ENCODE data around the gene LIPC. TPM values are rescaled to one million over a fixed set of nuclear protein-coding genes. Genes with fewer than 3 reads are reported as not detected.

The LIPC gene
- polyA plus RNA-seq, 1 donor (not counting 4 experiments of a cell fraction or from before 2014, with no cell fraction given), result not detected

DNA sequence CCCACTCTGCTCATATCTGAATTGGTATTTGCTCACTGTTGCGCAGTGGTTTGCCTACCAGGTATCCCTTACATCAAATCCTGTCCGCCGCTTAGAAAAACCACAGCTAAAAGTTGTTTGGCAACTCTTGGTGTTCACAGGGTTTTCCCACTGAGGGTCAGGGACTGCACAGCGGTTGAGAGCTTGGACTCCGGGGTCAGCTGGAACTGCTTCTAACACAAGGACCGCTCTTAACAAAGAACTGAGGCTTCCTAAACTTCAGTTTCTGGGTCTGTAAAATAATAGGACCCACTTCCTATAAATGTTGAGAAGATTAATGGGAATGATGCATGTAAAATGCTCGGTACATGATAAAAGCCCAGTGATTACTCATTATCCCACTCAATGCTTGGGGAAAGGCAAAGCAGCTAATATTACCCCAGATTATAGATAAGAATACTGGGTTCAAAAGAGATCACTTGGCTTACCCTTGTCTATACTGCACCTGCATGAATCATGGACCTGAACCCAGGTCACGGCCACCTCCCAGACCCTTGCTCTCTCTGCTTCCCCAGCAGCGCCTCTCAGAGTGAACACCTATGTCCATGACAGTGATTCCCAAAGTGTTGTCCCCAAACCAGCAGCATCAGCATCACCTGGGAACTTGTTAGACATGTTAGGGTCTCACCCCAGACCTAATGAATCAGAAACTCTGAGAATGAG is 36.1 kb downstream of the LIPC start:
- no peak overlapping the region for H3K27ac ChIP-seq (ENCODE audit: control insufficient read depth, insufficient read depth, low read length)
- H3K9ac ChIP-seq (ENCODE audit: control insufficient read depth, extremely low read depth, insufficient read depth, low read length), result no peak overlapping the region
- peaks cover 15% of the 10 kb centered on the region for H3K79me2 ChIP-seq (ENCODE audit: control insufficient read depth, insufficient read depth, low read length)
- DNase-seq (ENCODE audit: low read depth, low spot score), result no peak
- no peaks in the 10 kb centered on the region for H4K20me1 ChIP-seq (ENCODE audit: control insufficient read depth, extremely low read depth, insufficient read depth, low read length)
- TF ChIP-seq, protein P1, sequence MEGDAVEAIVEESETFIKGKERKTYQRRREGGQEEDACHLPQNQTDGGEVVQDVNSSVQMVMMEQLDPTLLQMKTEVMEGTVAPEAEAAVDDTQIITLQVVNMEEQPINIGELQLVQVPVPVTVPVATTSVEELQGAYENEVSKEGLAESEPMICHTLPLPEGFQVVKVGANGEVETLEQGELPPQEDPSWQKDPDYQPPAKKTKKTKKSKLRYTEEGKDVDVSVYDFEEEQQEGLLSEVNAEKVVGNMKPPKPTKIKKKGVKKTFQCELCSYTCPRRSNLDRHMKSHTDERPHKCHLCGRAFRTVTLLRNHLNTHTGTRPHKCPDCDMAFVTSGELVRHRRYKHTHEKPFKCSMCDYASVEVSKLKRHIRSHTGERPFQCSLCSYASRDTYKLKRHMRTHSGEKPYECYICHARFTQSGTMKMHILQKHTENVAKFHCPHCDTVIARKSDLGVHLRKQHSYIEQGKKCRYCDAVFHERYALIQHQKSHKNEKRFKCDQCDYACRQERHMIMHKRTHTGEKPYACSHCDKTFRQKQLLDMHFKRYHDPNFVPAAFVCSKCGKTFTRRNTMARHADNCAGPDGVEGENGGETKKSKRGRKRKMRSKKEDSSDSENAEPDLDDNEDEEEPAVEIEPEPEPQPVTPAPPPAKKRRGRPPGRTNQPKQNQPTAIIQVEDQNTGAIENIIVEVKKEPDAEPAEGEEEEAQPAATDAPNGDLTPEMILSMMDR (optimal IDR thresholded peaks at IDR 0.05 in 1 of 3, IDR thresholded peaks at IDR 0.05 in 1 of 3, conservative IDR thresholded peaks at IDR 0.05 in 1 of 3; ENCODE audit: extremely low read depth in 1 of 3, insufficient read depth in 2 of 3, low read length in 3 of 3), result no peak
- no peak for TF ChIP-seq EZH2 (IDR thresholded peaks at IDR 0.05; ENCODE audit: low read length)
- no peak overlapping the region for H2AFZ ChIP-seq (ENCODE audit: control insufficient read depth, low read length)
- no peak overlapping the region for H3K4me2 ChIP-seq (ENCODE audit: control insufficient read depth, extremely low read depth, insufficient read depth, low read depth, low read length)
- dilution Hi-C loops (cut with MboI; ENCODE audit: extremely low pct_ligation_motif_present, low sequenced_read_pairs), result no loop called here
- H3K9me1 ChIP-seq (ENCODE audit: control insufficient read depth, extremely low read depth, insufficient read depth, low read length), result no peaks in the 10 kb centered on the region
- H3K4me1 ChIP-seq (ENCODE audit: control insufficient read depth, extremely low read depth, insufficient read depth, low read length), result peaks cover 39% of the 10 kb centered on the region
- peaks cover 0 to 3% of the 10 kb centered on the region in 2 experiments for H3K36me3 ChIP-seq (ENCODE audit: control insufficient read depth in 2 of 2, extremely low read depth in 1 of 2, insufficient read depth in 2 of 2, low read length in 2 of 2)
- no peak for FAIRE-seq
- H3K4me3 ChIP-seq (ENCODE audit: control insufficient read depth in 2 of 3, extremely low read depth in 1 of 3, insufficient read depth in 2 of 3, low read depth in 1 of 3, low read length in 3 of 3), result no peak overlapping the region
- no peaks in the 10 kb centered on the region for H3K27me3 ChIP-seq (ENCODE audit: control insufficient read depth, extremely low read depth, insufficient read depth, low read length)
- H3K9me3 ChIP-seq (ENCODE audit: control insufficient read depth, low read depth, low read length), result no peaks in the 10 kb centered on the region

DNA sequence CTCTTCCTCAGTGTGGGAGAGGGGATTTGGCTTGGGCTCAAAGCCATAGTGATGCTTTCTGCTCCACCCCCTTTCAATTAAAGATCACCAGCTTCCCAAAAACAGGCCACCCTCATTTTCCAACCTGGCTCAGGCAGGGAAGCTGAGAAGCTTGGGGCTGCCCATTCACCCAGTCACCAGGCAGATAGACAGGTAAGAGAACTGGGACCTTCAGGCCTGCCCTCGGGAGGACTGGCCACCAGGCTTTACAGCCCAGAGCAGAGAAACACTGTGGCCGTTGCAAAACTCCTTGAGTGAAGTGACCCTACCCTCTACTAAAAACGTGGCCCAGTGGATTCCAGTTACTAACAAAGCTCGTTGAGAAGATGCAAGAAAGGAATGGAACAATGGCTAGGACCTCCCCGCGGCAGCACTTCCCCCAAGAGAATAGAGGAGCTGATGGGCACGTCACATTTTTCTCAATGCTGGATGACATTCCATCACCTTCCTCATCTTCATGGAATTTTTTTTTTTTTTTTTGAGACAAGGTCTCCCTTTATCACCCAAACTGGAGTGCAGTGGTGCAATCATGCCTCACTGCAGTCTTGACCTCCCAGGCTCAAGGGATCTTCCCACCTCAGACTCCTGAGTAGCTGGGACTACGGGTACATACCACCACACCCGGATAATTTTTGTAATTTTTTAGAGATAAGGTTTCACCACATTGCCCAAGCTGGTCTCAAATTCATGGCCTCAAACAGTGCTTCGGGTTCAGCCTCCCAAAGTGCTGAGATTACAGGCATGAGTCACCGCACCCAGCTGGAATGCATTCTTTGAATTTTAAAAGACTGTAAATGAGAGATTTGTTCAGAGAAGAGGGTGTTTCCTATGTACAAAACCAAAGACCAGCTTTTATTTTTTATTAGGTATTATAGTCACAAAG is 37.9 kb downstream of the LIPC start:
- Histone ChIP-seq H3K4me1 (ENCODE audit: control insufficient read depth, extremely low read depth, insufficient read depth, low read length) (peaks cover 54% of the 10 kb centered on the region), H3K9ac (ENCODE audit: control insufficient read depth, extremely low read depth, insufficient read depth, low read length) (peak overlapping the region; percentile 73), H2AFZ (ENCODE audit: control insufficient read depth, low read length) (no peak overlapping the region), H3K27me3 (ENCODE audit: control insufficient read depth, extremely low read depth, insufficient read depth, low read length) (no peaks in the 10 kb centered on the region), H3K27ac (ENCODE audit: control insufficient read depth, insufficient read depth, low read length) (peak overlapping the region; percentile 92), H4K20me1 (ENCODE audit: control insufficient read depth, extremely low read depth, insufficient read depth, low read length) (no peaks in the 10 kb centered on the region), H3K9me1 (ENCODE audit: control insufficient read depth, extremely low read depth, insufficient read depth, low read length) (no peaks in the 10 kb centered on the region), H3K79me2 (ENCODE audit: control insufficient read depth, insufficient read depth, low read length) (peaks cover 15% of the 10 kb centered on the region), H3K36me3 (ENCODE audit: control insufficient read depth in 2 of 2, extremely low read depth in 1 of 2, insufficient read depth in 2 of 2, low read length in 2 of 2) (peaks cover 0 to 3% of the 10 kb centered on the region in 2 experiments), H3K9me3 (ENCODE audit: control insufficient read depth, low read depth, low read length) (no peaks in the 10 kb centered on the region), H3K4me3 (ENCODE audit: control insufficient read depth in 2 of 3, extremely low read depth in 1 of 3, insufficient read depth in 2 of 3, low read depth in 1 of 3, low read length in 3 of 3) (no peak overlapping the region), H3K4me2 (ENCODE audit: control insufficient read depth, extremely low read depth, insufficient read depth, low read depth, low read length) (peak overlapping the region; percentile 15)
- FAIRE-seq, result peak; percentile 52
- dilution Hi-C loops (cut with MboI; ENCODE audit: extremely low pct_ligation_motif_present, low sequenced_read_pairs), result no loop called here
- DNase-seq (ENCODE audit: low read depth, low spot score), result peak; percentile 87
- TF ChIP-seq, protein P1 (optimal IDR thresholded peaks at IDR 0.05 in 1 of 3, IDR thresholded peaks at IDR 0.05 in 1 of 3, conservative IDR thresholded peaks at IDR 0.05 in 1 of 3; ENCODE audit: extremely low read depth in 1 of 3, insufficient read depth in 2 of 3, low read length in 3 of 3), result no peak
